Activated CD4-positive, alpha-beta T cell treated with anti-CD3 and anti-CD28 coated beads, Interleukin-10, Interleukin-2, amounts not matched to agents 100 ng/mL and 50 ng/mL, durations not matched to agents 16 hours and 8 hours (primary cell): ENCODE measurements around the gene TCF25.
A peak's percentile ranks its signal among the peaks of the same experiment; 100 is the strongest.

Experiments
- DNase-seq: peaks from one replicate; pipeline ENCODE4 v3.0.0-alpha.2; 2020

The TCF25 gene

DNA sequence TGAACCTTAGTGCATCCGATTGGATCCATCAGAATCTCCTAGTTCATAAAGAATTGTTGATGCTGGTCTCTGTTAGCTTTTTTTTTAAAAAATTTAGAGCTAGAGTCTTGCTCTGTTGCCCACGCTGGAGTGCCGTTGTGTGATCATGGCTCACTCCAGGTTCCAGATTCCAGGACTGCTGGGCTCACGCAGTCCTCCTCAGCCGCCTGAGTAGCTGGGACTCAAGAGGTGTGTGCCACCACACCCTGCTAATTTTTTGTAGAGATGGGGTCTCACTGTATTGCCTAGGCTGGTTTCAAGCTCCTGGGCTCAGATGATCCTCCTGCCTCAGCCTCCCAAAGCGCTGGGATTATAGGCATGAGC lies 8.0 kb downstream of the TCF25 start:
- no peak for DNase-seq

DNA sequence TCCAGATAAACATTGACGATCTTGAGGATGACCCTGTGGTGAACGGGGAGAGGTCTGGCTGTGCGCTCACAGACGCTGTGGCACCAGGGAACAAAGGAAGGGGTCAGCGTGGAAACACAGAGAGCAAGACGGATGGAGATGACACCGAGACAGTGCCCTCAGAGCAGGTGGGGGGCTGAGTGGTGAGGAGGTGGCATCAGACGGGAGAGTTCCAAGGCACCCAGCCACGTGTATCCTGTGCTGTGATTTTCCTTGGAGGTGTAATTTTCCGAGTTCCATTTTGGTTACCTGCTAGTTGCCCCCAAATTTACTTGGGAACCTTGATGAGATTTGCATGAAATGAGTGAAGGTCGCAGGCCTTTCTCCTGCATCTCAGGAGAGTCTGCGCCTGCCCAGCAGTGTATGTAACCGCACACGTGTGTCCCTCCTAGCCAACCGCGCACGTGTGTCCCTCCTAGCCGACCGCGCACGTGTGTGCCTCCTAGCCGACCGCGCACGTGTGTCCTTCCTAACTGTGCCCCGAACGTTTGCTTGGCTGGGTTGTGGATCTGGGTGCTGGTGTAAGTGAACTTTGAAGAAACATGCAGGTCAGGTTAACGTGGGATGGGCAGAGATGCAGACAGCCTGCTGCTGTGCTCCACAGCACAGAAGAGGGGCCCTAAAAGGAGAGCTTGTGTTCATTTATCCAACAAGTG lies 10.1 kb downstream of the TCF25 start:
- DNase-seq, result no peak

DNA sequence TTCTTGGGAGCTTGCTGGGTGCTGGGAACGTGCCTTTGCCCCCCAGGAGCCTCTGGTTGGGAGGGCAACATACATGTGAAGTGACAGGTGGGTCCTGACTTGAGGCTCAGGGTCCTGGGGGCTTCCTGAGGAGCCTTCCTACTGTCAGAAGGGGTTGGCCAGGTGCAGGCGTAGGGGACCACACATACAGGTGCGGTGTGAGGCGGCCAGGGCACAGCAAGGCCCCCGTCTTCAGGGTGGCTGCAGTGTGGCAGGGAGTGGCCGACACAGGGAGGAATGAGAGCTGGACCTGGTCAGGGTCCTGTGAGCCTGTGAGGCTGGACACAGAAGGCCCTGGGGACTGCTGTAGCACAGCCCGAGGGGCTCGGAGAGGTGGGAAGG lies 10.6 kb downstream of the TCF25 start:
- no peak for DNase-seq

DNA sequence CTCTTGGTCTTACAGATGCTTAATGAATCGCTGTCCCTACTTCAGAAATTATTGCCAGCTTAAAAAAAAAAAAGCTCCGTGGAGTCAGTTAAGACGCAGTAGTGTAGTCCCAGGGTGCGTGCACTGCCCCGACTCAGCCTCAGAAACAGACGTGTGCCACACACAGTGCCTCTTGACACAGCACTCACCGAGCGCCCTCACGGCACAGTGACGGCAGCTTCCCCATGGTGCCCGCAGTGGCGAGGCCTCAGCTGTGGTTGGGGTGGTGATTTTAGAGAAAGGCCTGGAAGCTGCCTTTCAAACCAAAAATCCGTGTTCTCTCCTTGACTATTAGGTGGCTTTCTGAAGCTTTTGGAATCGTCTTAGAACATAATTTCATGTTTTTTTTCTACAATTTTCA lies 13.9 kb downstream of the TCF25 start:
- DNase-seq, result no peak

DNA sequence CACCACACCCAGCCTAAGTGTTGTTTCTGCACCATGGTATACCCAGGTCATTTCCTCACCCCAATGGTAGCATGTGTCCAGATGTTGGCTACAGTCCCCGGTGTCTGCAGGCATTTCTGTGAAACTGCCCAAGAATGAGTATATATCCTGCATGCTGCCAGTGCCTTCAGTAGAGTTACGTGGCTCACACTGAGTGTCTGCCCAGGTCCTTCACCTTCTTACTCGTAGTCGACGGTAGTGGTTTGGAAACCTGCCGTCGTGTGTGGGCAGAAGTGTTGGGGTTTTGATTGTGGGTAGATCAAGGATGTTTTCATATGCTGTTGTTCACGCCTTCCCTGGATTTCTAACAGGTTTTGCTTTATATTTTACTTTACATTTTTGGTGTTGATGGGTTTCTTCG lies 16.8 kb downstream of the TCF25 start:
- peak; percentile 54 for DNase-seq

DNA sequence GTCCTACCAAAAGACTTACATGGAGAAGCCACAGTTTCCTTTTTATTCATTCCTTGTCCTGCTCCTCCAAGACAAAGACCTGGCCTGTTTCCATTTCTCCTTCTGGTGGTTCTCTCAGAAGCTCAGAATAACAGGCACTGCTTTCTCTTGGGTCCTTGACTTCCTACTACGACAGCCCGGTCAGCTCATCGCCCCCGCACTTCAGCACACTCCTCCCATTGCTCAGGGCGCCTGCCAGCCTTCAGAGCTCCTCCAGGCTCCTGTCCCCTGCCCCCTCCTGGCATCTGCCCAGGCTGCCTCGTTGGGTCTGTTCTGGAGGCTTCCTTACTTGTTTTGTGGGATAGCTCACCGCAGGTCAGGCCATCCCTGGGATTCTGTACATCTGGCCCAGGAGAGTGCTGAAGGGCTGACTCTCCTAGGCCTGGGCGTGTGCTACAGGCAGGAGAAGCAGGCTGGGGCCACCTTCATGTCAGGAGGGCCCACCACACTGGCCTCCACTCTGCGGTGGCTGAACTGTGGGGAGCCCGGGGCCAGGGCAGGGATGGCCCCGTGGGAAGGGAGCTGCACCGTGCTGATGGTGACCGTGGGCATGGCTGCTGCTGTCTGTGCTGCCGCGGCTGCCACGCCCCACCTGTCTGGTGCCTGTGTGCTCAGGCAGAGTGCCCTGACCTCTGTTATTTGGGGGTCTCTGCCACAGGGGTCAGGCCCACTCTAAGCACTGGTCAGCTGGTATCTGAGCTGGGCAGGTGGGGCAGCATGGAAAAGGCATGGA lies 17.7 kb downstream of the TCF25 start:
- DNase-seq, result no peak

DNA sequence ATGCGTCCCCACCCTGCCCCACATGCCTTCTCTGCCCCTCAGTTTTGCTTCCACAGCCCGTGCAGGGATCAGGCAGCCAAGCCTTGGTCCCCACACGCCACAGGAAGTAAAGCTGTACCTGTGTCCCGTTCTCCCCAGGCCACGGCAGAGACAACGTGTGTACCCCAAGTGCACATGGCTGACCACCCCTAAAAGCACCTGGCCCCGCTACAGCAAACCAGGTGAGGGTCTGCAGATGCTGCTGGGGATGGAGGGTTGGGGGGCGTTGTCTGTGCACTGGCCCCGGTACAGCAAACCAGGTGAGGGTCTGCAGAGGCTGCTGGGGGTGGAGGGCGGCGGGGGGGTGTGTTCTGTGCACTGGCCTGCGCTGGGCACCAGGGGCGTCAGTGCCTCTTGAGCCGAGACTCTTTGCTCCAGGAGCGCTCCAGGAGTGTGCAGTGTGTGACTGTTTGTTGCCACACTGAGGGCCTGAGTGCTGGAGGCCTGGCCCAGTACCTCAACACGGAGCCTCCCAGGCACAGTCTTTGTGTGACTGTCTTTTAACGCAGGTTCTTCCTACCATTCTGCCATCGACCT lies 18.8 kb downstream of the TCF25 start:
- DNase-seq, result no peak

DNA sequence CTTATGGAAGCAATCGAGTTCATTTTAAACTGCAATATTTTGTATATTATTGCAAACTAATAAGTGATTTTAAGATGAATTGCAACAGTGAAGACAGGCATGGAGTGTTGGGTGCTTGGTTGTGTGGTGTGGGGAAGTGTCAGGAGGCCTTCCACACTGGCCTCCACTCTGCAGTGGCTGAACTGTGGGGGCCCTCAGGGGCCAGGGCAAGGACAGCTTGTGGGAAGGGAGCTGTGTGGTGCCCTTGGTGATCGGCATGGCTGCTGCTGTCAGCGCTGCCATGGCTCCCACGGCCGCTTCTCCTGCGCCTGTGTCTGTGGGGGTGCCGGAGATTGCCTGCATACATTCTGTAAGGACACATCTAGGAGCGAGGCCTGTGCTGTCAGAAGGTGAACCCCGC lies 19.2 kb downstream of the TCF25 start:
- no peak for DNase-seq

DNA sequence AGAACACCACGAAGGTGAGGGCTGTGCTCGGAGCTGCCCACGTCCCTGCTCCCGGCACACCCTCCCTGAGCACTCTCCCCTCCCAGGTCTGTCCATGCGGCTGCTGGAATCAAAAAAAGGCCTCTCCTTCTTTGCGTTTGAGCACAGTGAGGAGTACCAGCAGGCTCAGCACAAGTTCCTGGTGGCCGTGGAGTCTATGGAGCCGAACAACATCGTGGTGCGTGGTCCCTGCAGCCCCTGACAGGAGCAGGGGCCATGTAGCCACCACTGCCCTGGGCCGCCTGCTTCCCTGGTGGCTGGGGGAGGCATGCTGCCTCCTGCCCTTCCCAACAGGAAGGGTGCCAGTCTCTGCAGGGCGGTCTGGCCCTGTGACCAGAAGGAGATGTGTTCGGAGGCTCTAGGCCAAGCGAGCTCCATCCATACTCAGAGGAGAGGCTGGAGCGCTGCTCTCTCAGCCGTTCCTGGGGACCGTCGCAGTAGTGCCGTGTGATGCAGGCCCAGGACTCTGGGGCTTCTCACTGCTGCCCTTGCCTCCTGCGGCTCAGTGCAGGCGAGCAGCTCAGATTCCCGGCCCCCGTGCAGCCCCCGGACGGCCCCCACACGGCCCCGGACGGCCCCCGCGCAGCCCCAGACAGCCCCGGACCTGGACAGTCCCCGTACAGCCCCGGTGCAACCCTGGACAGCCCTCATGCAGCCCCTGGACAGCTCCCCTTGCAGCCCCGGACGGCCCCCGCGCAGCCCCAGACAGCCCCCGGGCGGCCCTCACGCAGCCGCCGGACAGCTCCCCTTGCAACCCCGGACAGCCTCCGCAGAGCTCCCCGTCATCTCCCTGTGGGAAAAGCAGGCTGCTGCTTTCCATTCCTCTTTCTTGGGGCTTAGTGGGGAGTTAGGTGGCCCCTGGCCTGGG lies 20.5 kb downstream of the TCF25 start:
- no peak for DNase-seq

DNA sequence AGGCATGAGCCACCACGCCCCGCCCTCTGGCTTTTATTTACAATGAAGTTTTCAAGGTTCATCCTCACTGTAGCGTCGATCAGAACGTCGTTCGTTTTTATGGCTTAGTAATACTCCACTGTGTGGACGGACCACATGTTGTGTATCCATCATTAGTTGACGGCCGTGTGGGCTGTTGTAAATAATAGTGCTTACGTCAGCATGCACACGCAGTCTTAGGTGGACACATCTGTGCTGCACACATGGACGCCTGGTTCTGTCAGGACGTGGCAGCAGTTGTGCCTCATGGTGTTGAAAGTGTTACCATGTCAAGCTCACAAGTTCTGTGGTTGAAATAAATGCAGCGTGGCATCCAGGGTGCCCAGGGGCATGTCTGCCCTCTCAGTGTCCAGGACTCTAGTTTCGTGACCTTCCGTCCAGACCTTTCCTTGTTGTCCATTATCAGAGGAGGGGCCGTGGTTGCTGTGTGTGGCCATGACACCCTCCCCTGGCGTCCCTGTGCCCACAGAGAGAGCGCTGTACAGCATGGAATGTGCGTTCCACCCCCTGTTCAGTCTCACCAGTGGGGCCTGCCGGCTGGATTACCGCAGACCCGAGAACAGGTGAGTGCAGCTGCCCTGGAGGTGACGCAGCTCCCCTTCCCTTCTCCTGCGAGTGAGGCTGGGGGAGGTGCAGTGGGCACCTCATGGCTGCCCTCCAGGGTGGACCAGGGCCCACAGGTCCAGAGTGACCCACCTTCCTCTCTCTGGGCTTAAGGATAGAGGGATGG lies 22.3 kb downstream of the TCF25 start:
- DNase-seq, result no peak

DNA sequence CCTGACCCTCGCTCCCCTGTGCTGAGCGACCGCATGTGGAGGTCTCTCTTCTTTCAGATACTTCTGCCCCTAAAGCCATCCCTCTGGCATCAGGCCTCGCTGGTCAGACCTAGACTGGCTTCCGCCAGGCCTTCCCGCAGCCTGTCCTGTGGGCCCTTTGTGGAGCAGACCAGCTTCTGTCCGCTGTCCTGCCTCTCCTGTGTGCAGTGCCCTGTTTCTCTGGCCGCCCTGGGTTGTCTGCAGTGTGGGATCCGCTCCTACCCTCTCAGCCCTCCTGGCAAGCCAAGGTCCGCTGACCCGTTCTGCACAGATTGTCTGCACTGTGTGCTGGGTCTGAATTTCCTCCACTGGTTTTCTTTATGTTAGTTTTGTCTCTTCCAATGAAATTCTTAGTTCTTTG lies 23.8 kb downstream of the TCF25 start:
- DNase-seq, result no peak

DNA sequence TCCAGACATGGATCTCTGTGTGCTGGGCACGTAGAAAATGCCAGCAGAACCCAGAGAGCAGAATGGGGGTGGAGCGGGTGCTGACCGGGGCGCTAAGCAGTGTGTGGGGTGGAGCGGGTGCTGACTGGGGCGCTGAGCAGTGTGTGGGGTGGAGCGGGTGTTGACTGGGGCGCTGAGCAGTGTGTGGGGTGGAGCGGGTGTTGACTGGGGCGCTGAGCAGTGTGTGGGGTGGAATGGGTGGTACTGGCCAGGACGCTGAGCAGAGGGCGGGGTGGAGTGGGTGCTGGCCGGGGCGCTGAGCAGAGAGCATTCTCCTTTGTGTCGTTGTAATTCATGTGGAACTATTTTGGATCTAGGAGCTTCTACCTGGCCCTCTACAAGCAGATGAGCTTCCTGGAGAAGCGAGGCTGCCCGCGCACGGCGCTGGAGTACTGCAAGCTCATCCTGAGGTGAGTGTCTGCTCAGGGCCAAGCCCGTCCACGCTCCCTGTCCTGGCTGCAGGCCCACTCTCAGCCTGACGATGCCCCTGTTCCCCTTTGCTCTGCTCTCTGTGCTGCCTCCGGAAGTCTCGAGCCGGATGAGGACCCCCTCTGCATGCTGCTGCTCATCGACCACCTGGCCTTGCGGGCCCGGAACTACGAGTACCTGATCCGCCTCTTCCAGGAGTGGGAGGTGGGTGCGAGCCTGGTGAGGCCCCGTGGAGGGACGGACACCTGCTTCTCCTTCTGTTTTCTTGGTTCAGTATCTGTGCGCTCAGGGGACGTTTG lies 25.0 kb downstream of the TCF25 start:
- no peak for DNase-seq

DNA sequence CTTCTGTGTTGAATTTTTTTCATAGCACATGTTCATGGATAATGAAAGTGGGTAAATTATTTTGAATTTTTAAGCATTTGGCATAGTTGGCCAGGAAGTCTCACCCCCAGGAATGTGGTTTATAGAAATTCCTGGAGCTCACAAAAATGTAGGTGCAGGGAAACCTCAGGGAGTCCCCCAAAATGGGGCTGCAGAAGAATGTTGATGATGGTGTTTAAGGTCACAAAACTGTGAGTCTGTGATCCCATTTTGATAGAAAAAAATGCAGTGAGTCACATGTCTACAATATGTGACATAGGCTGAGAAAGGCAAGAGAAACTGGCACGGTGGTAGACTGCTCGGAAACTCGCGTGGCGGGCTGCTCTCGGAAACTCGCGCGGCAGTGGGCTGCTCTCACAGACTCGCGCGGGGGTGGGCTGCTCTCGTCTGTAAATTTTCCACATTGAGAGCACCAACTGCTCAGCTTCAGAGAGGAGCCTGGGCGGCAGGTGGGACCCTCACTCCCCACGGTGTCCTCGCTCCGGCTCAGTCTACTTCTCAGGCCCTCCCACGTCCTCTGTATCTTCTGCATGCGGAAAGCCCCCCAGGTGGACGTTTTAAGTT lies 26.6 kb downstream of the TCF25 start:
- no peak for DNase-seq

DNA sequence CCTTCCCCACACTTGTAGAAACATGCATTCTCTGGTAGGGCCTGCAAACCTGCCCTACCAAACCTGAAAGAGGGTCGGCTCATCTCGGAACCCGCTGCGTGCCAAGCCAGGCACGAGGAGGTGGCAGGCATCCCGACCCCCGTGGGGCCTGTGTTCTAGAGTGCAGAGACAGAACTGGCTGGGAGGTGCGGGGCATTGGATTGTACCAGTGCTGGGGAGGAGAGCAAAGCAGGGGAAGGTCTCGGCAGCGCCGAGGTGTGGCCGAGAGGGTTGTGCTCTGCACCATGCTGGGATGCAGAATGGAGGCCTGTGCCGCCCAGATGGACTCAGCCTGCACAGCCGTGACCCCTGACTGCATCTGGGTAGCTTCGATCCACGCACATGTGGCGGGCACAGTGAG lies 27.5 kb downstream of the TCF25 start:
- DNase-seq, result no peak

DNA sequence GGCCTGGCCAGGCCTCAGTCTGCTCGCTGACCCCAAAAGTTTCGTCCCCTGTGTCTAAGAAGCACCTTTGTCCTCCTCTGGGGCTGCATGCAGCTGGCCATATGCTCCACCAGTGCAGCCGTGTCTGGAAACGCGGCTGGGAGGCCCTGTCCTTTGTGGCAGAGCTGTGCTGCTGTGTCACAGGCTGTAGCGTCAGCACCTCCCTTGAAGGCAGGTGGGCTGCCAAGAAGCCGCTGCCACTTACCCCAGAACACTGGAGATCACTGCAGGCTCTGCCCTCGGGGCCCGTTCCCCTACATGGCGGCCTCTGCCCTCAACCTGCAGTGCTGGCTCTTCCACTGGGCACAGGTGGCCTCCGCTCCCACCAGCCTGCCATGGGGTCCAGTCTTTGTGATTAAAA lies 29.6 kb downstream of the TCF25 start:
- DNase-seq, result no peak

DNA sequence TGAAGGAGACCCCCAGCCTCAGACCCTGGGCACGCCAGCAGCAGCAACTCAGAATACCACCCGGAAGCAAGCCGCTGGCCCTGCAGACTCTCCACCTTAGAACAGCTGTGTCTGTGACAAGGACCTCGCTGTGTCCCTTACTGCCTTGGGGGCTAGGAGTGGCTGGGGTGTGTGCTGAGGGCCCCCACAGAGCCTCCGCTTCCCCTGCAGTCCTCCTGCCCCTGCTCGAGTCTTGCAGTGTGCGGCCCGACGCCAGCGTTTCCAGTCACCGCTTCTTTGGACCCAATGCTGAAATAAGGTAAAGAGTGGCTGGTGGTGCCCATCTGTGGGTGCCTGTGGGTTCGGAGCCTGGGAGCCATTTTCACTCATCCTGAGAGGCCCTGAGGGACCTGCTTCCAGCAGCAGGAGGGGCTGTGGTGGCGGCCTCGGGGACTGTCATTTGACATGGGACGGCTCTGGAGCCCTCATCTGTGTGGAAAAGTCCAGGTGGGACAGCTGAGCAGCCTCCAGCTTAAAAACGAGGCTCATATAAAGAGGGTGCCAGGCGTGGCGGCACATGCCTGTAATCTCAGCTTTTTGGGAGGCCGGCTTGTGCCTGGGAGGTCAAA lies 30.6 kb downstream of the TCF25 start:
- no peak for DNase-seq

DNA sequence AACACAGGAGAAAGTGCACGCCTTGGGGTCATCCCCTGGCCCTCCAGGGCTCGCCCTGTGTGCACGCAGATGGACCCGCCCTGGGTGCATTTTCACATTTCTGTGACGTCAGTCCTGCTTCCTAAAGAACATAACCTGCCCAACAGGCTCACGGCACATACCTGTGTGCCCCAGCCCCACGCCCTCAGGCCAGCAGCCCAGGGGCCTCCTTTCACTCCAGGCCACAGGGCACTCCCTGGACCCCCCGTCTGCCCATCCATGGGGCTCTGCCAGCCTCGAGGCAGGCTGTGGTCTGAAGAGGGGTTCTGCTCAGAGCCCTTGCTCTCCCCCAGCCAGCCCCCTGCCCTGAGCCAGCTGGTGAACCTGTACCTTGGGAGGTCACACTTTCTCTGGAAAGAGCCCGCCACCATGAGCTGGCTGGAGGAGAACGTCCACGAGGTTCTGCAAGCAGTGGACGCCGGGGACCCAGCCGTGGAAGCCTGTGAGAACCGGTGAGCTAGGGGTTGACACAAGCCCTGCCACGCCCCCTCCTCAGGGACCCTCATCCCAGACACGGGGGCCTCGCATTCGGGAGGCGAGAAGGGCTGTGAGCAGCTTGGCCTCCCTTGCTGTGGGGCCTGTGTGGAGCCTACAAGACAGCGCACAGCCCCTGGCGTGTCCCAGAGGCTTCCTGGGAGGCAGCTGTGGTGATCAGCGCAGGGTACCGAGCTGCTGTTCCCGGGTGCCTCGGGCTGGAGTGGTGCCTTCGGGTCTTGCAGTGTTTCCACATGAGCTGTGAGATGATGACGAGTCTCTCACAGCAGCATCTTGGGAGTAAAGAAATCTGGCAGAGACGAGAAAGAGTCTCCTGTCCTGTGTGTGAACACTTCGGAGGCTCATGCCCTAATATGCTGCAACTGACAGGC lies 31.5 kb downstream of the TCF25 start:
- DNase-seq, result no peak

DNA sequence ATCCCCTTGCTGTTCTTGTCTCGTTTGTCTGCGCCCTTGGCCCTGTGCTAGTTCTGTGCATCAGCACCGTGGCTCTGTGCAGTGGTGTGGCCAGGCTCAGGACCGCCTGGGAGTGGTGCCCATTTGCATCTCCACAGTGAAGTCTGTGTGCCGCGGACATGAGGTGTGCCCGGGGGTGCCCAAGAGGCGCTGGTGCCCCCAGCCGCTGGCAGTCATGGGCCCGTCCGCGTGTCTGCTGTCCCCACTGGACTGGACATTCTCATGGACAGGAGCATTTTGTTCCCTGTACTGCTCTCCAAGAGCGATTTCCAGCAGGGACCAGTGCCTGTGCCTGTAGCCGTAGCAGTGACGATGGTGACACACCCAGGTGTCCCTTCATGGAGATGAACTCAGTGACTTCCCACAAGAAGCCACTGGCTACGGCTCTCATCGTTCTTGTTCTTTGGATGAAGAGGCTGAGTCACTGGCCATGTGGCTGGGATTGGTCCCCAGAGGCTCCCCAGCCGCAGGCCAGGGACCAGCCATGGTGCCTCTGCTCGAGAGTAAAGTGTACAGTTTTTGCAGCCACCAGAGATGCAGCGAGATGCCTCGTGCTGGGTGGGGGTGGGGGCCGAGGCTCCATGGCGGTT lies 32.2 kb downstream of the TCF25 start:
- no peak for DNase-seq
